HepG2 (cell line): Measurements from ENCODE around the gene NFATC4. TPM values are rescaled to one million over a fixed set of nuclear protein-coding genes. Genes with fewer than 3 reads are reported as not detected.

Experiments used
- AHR ChIP-seq: IDR thresholded peaks from 2 replicates; pipeline ENCODE4 v1.6.1; 2018; ENCODE audit warnings: missing genetic modification reagents, missing compliant biosample characterization
- DNMT1 ChIP-seq: sonication (generic); formaldehyde crosslinking; IDR thresholded peaks from 2 replicates; pipeline ENCODE4 v1.5.1; 2020; ENCODE audit warnings: mild to moderate bottlenecking, missing genetic modification reagents
- DRAP1 ChIP-seq: IDR thresholded peaks from 2 replicates; pipeline ENCODE4 v1.6.1; 2016; ENCODE audit warnings: missing genetic modification reagents, missing compliant biosample characterization
- ETV5 ChIP-seq: IDR thresholded peaks from 2 replicates; pipeline ENCODE4 v1.6.1; 2018; ENCODE audit warnings: missing biosample characterization, missing genetic modification reagents, inconsistent platforms, borderline replicate concordance
- HDAC2 ChIP-seq: sonication (generic); formaldehyde crosslinking; IDR thresholded peaks from 2 replicates; pipeline ENCODE4 v1.4.0; 2020; ENCODE audit warnings: missing genetic modification reagents
- HNRNPLL ChIP-seq: fragments of 200-400 bp; formaldehyde crosslinking; IDR thresholded peaks from 2 replicates; pipeline ENCODE4 v1.6.1; 2017; ENCODE audit warnings: mild to moderate bottlenecking, low read depth, low read length; ENCODE audit not compliant: poor library complexity, severe bottlenecking
- KDM2A ChIP-seq: sonication (generic); formaldehyde crosslinking; IDR thresholded peaks from 2 replicates; pipeline ENCODE4 v1.4.0; 2020; ENCODE audit warnings: low read depth, missing genetic modification reagents, borderline replicate concordance
- KMT2A ChIP-seq: sonication (generic); formaldehyde crosslinking; IDR thresholded peaks from 2 replicates; pipeline ENCODE4 v1.4.0; 2020; ENCODE audit warnings: missing genetic modification reagents
- NONO ChIP-seq, 2 experiments: fragments of 450-650 bp in 1 of 2; sonication (generic) in 1 of 2; formaldehyde crosslinking in 1 of 2; IDR thresholded peaks in 1 of 2; conservative IDR thresholded peaks in 1 of 2; 2 replicates each; pipeline versions ENCODE4 v1.6.1 to v1.8.0; 2017 to 2022; ENCODE audit warnings: mild to moderate bottlenecking in 1 of 2, missing genetic modification reagents in 1 of 2, moderate library complexity in 1 of 2
- SOX6 ChIP-seq, 2 experiments: fragments of 450-650 bp in 1 of 2; sonication (generic) in 1 of 2; formaldehyde crosslinking in 1 of 2; IDR thresholded peaks; 2 replicates each; pipeline versions ENCODE4 v1.4.0 to v1.6.1; 2017 to 2020; ENCODE audit warnings: antibody characterized with exemption in 1 of 2, mild to moderate bottlenecking in 1 of 2, missing genetic modification reagents in 1 of 2
- STAG1 ChIP-seq: sonication (generic); formaldehyde crosslinking; IDR thresholded peaks from 2 replicates; pipeline ENCODE4 v1.4.0; 2020; ENCODE audit warnings: missing genetic modification reagents
- TEAD2 ChIP-seq: sonication (generic); formaldehyde crosslinking; IDR thresholded peaks from 2 replicates; pipeline ENCODE4 v1.9.0; 2021; ENCODE audit warnings: missing genetic modification reagents
- THYN1 ChIP-seq: sonication (generic); formaldehyde crosslinking; IDR thresholded peaks from 2 replicates; pipeline ENCODE4 v1.8.1; 2023; ENCODE audit warnings: low read depth, mild to moderate bottlenecking, moderate library complexity, missing genetic modification reagents, borderline replicate concordance
- ZBTB7B ChIP-seq: sonication (generic); formaldehyde crosslinking; IDR thresholded peaks from 2 replicates; pipeline ENCODE4 v1.4.0; 2020; ENCODE audit warnings: missing genetic modification reagents
- ZHX2 ChIP-seq, 2 experiments: sonication (generic) in 1 of 2; formaldehyde crosslinking in 1 of 2; IDR thresholded peaks; 2 replicates each; pipeline versions ENCODE4 v1.6.1 to v1.9.0; 2014 to 2022; ENCODE audit warnings: antibody characterized with exemption in 1 of 2, borderline replicate concordance in 1 of 2, inconsistent platforms in 1 of 2, low read depth in 1 of 2, missing genetic modification reagents in 1 of 2
- ZNF296 ChIP-seq: sonication (generic); formaldehyde crosslinking; conservative IDR thresholded peaks from 2 replicates; pipeline ENCODE4 v1.5.0; 2020; ENCODE audit warnings: mild to moderate bottlenecking, missing genetic modification reagents
- ZNF512B ChIP-seq: sonication (generic); formaldehyde crosslinking; IDR thresholded peaks from 2 replicates; pipeline ENCODE4 v1.5.1; 2020; ENCODE audit warnings: missing genetic modification reagents, mild to moderate bottlenecking, borderline replicate concordance
- ZNF777 ChIP-seq: sonication (generic); formaldehyde crosslinking; IDR thresholded peaks from 2 replicates; pipeline ENCODE4 v1.4.0; 2020; ENCODE audit warnings: missing genetic modification reagents
- polyA plus RNA-seq, 8 experiments: library from polyadenylated mRNA; depleted of rRNA in 3 of 8; stranded (reverse) in 7 of 8; unstranded in 1 of 8; fragments of >200 nt; fragmentation: Illumina TruSeq in 4 of 8; extraction: Trizol in 4 of 8; gene quantifications; 2 replicates each; pipeline versions ENCODE4 v1.2.1 to v1.2.3, GENCODE V29; 2011 to 2016; ENCODE audit warnings: low read depth in 4 of 8, missing spikeins in 1 of 8, mixed read lengths in 1 of 8; ENCODE audit not compliant: insufficient read depth in 1 of 8
- total RNA-seq, 5 experiments: library from RNA; depleted of rRNA; stranded (reverse); fragments of >200 nt; fragmentation: Illumina TruSeq; extraction: Trizol; gene quantifications; 2 replicates each; pipeline ENCODE4 v1.2.3, GENCODE V29; 2016; ENCODE audit warnings: low read depth in 1 of 5

The NFATC4 gene
- total and polyA plus RNA-seq, 2 of the 13 experiments (the other 11 are each of a cell fraction or from before 2014, with no cell fraction given), result 0.04 to 0.15 TPM

GRCh38 chr14:24422694-24423601 is 55.0 kb downstream of the NFATC4 start (continued):
- TF ChIP-seq ZNF296, result no peak
- TF ChIP-seq TEAD2 (CRISPR knock-in tag), result no peak
- TF ChIP-seq ZBTB7B (CRISPR knock-in tag), result no peak
- TF ChIP-seq ZHX2 (IDR thresholded peaks at IDR 0.05; ENCODE audit: low read depth), result 0 out of 2 replicates have a peak, but pooled peaks have one; percentile 10
- TF ChIP-seq ZHX2 (CRISPR knock-in tag; IDR thresholded peaks at IDR 0.05; ENCODE audit: borderline replicate concordance), result no peak
- peak; percentile 44; the same call in 1 of the 2 replicates for TF ChIP-seq HDAC2 (CRISPR knock-in tag)
- TF ChIP-seq AHR (CRISPR knock-in tag), result no peak
- TF ChIP-seq ZNF512B (CRISPR knock-in tag), result 0 out of 2 replicates have a peak, but pooled peaks have one; percentile 71
- TF ChIP-seq NONO (IDR thresholded peaks at IDR 0.05), result no peak
- TF ChIP-seq NONO (CRISPR knock-in tag; conservative IDR thresholded peaks at IDR 0.05), result 0 out of 2 replicates have a peak, but pooled peaks have one; percentile 12
- TF ChIP-seq ETV5 (CRISPR knock-in tag), result peak; percentile 38; the same call in 1 of the 2 replicates
- no peak for TF ChIP-seq HNRNPLL
- TF ChIP-seq KMT2A (CRISPR knock-in tag), result no peak
- no peak for TF ChIP-seq DNMT1
- no peak for TF ChIP-seq SOX6 (IDR thresholded peaks at IDR 0.05)
- TF ChIP-seq SOX6 (CRISPR knock-in tag; IDR thresholded peaks at IDR 0.05), result peak; percentile 19; the same call in 1 of the 2 replicates
- TF ChIP-seq DRAP1 (CRISPR knock-in tag), result no peak
- no peak for TF ChIP-seq THYN1
- no peak for TF ChIP-seq STAG1 (CRISPR knock-in tag)
- no peak for TF ChIP-seq ZNF777 (CRISPR knock-in tag)
- TF ChIP-seq KDM2A (CRISPR knock-in tag), result peak; percentile 49; the same call in 1 of the 2 replicates
